PC-9 (cell line): ENCODE measurements around the gene OAS2.

ENCODE experiments used
- CTCF ChIP-seq: fragments of 200-600 bp; sonication (generic); conservative IDR thresholded peaks from 2 replicates; pipeline ENCODE4 v1.6.1; 2017; ENCODE audit warnings: mixed run types, antibody characterized with exemption, mild to moderate bottlenecking, moderate library complexity
- EZH2 ChIP-seq: fragments of 200-600 bp; sonication (generic); IDR thresholded peaks from 2 replicates; pipeline ENCODE4 v1.8.0; 2017; ENCODE audit warnings: antibody characterized with exemption, low read depth

- TF ChIP-seq CTCF (no peak), EZH2 (no peak)
These were observed 28.8 kb downstream of the OAS2 start for GRCh38 chr12:113007166-113007565.
